Ramos (cell line): ENCODE measurements around the gene CYP4V2.

Experiments
- in situ Hi-C: fragments of 300-500 bp; cut with MboI; formaldehyde crosslinking; loops from one replicate; pipeline ENCODE4 v1.14.3; 2022; ENCODE audit warnings: low sequenced_read_pairs; ENCODE audit not compliant: unreplicated experiment

CYP4V2 gene

DNA sequence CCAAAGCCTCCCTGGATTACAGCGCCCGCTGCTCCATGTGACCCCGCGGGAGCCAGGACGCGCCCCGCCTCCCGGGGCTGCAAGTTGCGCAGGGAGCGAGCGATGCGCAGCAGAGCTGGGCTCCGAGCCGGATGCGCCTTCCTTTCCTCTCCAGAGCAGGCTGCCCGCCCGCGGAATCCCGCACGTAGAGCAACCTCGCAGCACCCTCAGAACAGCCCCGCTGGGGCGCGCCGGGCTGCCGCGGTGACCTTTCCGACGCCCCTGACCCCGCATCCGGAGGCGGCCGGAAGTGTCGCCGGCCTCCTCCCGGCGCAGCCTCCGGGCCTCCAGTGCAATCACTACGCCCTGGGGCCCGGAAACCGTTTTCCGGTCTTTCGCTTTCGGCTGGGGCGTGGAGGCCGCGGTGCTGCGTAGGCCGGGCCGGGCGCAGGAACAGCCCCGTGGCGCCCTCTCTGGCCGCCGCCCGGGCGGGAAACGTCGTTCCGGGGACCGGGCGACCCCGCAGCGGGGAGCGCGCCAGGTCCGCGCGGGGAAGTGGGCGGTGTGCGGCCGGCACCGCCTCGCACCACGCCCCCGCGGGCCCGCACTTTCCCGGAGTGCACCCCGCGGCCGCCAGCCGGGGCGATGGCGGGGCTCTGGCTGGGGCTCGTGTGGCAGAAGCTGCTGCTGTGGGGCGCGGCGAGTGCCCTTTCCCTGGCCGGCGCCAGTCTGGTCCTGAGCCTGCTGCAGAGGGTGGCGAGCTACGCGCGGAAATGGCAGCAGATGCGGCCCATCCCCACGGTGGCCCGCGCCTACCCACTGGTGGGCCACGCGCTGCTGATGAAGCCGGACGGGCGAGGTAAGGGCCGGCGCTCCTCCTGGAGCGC lies at the start of gene CYP4V2:
TSS of gene CYP4V2 (plus strand) at position 368 of the 866 bp plus-strand sequence. CDS start at position 625, 257 bp downstream.
- in situ Hi-C loops, result no loop called here

DNA sequence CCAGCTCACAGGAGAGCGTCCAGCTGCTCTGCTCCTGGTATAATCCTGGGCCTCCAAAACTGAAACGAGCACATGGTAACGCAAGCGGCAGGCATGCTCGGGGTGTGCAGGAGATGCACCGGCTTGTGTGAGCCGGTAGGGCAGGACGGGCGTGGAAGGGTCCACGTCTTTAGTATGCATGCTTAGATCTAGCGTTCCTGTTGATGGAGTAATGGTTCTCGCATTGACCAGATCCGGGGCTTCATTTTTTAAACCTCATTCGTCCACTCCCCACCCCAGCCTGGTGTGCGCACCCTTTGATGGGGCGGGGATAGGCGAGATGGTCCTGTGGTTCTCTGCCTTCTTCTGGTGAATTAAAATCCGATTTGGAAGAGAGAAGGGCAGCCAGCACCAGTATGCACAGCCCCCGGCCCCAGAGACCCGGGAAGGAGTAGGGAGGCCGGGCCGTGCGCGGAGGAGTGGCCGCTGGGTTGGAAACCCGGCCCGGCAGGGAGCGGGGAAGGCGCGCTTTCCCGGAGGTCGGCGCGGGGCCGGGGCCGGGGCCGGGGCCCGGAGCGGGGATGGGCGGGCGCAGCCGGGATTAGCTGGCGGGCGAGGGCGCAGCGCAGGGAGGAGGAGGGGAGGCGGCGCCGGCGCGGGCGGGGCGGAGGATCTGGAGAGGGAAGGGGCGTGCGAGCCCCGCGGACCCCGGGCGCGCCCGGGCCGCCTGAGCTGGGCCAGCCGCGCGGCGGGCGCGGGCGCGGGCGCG lies 47.0 kb upstream of the CYP4V2 start:
- in situ Hi-C loops, result no loop called here

DNA sequence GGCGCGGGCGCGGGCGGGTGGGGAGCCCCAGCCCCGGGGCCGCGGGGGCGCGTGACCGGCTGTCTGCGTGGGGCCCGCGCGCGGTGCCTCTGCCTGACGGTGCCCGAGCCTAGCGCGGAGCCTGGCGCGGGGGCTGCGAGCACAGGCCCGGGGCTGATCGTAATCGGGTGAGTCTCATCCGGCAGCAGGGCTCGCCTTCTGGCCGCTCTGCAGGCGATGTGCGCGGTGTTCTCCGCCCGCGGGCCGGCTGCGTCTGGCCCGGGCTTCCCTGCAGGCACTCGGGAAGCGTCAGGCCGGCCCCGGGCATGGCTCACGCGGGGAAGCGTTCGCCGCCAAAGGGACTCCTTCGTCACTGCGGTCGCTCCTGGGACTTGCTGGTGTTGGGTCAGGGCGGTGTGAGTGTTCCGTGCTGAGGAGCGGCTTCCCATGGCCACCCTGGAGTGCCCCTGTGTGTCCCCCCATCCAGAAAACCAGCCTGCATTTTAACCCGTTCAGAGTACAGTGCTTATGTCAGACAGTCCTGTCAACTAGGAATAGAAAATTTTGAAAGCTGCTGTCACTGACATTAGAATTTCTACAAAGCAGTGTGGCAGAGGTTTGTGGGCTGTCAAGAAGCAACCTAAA lies 46.3 kb upstream of the CYP4V2 start:
- in situ Hi-C loops, result no loop called here

DNA sequence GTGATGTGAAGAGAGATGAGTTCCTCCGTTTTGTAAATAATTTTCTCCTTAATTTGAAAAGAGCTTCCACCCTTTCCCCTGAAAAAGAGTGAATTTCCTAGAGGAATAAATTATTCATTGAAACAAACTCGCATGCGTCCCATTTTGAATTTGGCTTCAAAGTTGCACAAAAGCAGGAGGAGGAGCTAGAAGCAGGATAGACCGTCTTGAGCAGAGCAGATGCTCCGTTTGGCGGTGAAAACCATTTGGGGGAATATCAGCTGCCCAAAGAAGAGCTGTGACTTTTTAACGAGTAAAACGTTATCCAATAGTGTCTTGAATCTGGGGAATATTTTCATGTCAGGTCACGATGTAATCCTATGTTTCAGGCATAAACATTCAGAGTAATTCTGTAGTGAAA lies 44.9 kb upstream of the CYP4V2 start:
- in situ Hi-C loops, result no loop called here

DNA sequence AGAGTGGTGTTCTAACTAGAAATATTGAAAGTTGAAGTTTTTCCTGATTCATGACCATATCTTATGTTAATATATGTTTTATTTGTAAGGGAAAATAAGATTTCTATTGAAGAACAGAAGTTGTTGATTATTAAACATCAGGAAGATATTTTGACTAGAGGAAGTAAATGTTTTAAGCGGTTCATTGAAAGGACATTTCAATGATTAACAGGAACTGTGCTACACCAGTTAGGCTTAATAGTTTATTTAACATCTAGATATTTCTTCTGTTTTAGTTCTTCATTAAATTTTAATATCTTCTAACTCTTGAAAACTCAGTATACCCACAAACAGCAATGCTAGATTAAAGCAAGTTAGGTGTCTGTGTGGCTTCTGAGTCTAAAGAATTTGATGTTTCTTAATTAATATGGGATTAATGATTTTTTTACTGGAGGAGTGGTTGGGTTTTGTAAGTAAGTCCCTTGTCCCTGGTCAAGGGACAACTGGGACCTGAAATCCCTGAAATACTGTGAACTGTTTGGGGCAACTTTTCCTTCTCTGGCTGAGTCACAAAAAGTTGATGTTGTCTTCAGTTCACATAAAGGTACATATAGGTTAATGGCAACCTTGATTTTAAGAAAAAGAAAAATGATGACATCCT lies 42.9 kb upstream of the CYP4V2 start:
- in situ Hi-C loops, result no loop called here

DNA sequence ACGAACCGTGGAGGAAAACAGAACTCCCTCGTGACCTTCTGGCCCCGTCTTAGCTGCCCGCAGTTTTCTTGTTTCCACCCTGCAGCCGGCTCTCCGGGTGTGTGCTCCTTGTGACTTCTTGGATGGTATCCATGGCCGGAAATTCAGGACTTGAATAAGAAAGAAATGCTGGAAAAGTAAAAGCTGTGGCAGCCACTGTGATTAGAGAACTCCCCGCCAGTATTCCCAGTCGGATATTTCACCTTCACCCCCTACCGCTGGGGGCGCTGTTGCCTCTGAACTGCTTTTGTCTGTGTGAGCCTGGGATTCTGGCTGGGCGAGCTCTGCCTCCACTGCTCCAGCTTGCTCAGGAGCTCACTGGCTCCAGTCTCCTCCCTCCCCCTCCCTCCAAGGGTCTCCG lies 41.5 kb upstream of the CYP4V2 start:
- in situ Hi-C loops, result no loop called here

DNA sequence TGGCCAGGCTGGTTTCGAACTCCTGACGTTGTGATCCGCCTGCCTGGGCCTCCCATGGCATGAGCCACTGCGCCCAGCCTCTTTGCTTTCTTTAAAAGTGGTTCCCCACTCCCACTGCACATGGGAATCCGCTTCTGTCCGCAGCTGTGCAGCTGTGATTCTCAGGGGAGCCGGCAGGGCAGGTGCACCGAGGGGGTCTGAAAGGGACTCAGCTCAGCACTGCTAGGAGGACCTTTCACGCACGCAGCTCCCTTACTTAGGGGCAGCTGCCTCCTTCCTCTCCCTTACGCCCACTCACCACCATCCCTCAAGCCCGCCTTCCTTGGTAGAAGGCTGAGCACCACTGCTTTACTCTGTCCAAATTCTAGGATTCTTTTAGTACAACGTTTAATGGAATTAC lies 40.4 kb upstream of the CYP4V2 start:
- in situ Hi-C loops, result no loop called here

DNA sequence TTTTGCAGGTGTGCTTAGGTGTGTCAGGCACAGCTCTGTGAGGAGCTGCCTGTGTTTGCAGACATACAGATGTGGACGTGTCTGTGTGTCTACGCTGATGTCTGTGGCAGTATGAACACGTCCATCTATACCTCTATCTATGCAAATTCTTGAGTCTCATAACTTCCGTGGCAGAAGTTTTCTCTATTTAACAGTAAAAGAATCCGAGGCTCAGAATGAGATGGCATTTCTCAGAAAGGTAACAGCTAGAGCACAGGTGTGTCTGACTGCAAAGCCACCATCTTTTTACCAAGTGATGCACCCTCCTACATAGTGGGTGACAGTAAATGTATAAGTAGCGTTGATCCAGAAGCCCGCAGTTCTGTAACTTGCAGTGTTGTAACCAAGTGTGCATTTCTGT lies 39.9 kb upstream of the CYP4V2 start:
- in situ Hi-C loops, result no loop called here

DNA sequence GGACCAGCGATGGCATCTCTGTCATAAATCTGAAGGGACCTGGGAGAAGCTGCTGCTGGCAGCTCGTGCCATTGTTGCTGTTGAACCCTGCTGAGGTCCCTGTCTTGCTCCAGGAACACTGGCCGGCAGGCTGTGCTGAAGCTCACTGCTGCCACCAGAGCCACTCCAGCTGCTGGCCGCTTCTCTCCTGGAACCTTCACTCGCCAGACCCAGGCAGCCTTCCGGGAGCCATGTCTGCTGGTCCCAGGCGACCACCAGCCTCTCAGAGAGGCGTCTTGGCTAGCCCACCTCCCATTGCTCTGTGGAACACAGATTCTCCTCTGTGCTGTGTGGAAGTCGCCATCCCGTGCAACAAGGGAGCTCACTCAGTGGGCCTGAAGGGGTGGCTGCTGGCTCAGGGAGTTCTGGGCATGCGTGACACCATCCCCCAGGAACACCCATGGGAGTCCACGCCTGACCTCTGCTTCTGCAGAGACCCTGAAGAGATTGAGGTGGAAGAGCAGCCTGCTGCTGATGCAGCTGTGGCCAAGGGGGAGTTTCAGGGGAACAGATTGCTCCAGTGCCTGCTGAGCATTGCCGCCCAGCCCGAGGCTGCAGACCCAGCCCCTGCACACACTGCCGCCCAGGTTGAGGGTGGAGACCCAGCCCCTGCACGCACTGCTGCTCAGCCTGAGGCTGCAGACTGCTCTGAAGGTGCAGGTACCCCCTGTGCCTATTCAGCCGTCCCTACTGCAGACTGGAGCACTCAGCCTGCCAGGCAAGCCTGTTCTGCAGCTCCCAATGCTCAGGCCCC lies 33.1 kb upstream of the CYP4V2 start:
- in situ Hi-C loops, result no loop called here

DNA sequence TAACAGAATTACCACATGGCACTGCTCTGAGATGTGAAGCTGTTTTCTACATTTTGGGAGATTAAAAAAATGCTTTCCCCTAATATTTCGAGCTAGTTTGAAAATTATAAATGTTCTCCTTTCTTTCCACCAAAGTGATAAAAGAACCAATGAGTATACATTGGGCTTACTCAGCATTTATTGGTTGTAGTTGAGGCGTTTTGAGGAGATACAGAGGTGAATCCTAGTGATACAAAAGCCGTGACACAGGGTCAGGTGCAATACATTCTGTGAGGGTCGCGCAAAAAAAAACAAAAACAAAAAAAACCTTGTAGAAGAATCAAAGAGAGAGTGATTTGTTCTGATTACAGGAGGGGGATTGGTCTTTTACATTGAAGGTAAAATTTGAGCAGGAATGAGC lies 32.4 kb upstream of the CYP4V2 start:
- in situ Hi-C loops, result no loop called here

DNA sequence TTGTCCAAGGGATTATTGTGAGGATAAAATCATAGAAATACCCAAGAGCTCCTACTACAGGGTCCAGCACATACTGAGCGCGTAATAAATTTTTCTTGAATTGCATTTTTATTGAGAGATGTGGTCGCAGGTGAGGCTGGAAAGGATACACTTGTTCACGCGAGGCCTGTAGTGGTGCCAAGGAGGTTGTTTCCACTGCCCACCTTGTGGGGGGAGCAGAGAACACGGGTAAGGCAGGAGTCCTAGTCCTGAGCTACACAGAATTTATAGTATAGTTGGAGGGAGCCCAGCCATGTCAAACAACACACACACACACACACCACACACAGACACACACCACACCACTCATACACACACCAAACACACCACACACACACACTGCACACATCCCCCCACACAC lies 31.8 kb upstream of the CYP4V2 start:
- in situ Hi-C loops, result no loop called here

DNA sequence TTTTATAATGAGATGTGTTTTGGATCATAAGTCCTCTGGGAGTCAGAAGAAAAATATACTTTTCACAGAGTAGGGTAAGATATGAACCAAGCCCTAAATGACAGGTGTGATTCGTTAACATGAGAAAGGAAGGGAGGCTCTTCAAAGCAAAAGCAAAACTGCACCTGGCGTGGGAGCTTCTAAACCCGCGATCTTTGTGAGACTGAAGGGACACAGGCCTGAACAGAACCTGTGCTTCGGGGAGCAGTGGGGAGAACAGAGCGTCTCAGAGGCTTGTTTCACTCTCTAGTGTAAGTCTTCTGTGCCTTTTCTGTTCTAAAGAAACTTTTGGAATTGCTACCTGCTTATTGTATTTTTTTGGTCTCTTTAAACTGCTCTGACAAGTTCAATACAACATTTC lies 30.2 kb upstream of the CYP4V2 start:
- in situ Hi-C loops, result no loop called here

DNA sequence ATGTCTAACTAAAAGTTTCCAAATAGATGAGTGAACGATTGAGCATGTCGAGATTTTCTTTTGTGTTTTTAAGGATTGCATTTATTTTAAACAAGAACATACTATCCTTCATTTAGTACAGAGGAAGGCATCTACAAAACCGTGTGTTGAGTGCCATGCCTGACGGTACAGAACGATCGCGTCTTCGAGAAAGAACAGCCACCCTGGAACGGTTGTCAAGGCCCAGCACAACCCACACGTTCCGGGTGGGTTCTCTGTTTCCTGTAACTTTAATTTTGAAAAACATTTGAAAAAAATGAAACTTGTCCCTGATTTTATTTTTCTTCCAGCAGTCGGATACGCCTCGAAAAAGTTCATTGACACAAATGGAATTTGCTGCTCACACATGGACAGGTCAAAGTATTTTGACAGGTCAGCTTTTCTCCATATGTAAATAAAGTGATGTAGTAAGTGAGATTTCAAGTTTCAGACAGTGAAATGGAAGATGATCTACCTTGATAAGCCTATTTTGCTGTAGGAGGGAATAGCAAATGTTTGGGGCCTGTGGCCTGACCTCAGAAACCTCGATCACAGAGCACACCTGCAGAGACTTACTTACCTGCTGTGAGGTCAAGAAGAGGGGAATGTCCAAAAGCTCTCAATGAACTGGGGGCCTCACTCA lies 24.4 kb upstream of the CYP4V2 start:
- in situ Hi-C loops, result no loop called here

DNA sequence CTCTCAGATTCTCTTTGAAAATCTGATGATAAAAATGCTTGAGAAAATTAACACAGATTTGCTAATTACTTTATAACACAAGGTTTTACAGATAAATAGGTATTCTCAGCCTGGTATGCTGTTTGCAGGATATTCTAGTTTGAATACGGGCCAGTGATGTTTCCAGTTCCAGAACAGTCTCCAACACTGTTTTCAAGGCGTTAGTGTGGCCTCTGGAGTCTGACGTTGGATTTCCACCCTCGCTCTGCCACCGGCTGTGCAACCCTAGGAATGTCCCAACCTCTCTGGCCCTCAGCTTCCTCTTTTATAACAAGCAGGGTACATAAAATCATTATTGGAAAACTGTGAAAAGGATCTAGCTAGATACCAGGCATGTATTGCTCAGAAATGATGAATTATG lies 23.8 kb upstream of the CYP4V2 start:
- in situ Hi-C loops, result no loop called here

DNA sequence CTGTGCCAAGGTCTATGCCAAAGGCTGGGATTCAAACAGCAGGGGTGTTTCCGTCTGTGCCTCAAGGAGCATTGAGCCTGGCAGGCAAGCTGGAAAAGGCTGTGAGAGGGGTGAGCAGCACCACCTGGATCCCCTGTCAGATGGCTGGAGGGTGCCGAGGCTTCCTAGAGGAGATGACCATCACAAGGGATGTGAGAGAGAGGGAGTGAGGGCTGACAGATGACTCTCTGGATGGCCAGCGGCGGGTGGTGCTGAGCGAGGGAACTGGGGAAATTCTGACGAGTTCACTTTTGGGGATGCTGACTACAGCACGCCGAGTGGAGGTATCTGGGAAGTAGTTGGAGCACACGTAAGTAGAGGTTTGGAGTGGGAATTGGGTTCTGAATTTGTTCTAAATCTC lies 22.6 kb upstream of the CYP4V2 start:
- in situ Hi-C loops, result no loop called here

DNA sequence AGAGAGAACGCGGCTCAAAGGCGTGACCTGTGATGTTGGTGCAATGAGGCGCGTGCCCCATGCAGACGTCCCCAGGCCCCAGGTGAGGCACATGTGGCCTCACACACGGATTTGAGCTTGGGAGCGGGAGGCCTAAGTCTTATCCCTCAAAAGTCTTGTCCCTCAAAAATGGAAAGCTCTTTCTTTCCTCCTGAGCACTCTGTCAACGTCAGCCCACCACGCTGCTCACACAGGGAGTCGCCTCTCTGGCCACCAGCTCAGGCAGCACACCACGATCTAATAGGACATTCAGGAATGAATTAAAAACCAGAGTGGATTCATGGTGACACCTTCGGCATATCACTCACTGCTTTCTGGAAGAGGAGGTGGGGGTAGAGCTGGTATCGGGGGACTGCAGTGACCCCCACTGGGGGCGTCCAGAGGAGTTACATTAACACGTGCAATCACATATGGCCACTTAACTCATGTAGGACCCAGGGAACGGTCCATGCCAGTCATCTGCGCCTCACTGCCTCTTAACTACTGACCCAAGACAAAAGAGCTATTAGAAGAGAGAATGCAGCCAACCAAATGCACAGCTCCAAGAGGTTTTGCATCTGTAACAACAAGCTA lies 21.9 kb upstream of the CYP4V2 start:
- in situ Hi-C loops, result no loop called here

DNA sequence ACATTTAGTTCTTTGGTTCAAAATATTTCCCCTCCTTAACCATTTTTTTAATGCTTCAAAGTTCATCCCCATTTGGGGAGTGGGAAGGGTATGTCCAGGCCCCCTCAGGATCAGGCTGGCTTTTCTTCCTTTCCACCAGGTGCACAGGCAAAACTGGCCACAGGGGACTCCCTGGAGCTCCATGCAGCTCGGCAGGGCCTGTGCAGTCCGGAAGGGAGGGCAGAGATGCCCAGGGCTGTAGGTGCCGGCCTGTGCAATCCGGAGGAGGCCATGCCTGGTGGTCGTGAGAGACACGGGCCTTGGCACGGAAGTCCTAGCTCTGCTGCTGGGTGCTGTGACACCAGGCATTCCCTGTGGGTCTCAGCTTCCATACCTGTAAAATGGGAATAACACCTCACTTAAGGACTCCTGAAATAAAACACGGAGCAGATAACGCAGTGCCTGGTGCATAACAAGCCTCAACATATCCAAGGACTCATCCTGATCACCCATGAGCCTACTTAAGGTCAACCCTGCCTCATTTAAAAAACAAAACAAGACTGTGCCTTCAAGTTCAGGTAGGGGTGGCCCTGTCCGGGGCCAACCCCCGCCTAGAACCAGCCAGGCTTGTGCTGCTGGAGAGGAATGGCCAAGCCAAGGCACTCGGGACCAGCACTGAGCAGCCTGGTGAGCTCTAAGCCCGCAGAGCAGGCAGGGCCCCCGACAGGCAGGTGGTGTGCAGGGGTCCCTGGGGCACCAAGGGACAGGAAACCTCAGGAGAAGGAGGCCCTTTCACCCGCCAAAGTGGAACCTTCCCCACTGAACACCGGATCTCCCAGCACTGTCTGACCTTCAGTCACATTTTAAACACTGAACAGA lies 21.2 kb upstream of the CYP4V2 start:
- in situ Hi-C loops, result no loop called here

DNA sequence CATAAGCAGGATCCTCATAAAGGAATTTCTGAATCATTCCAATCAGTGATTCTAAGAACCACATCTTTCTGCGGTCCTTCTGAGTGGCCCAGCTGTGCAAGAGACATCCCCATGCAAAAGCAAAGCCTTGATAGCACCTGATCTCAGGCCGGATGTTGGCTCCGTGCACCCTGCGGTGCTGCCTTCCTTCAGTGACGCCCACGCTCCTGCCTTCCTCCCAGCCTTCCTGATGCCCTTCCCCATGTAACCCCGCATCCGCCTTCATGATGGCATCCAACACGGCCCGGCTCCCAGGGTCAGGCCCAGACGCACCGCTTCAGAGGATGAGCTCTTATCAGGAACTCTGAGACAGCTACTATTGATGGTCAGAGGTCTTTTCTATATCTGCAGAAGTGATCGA lies 20.4 kb upstream of the CYP4V2 start:
- in situ Hi-C loops, result no loop called here
